ENCODE results near the gene ADAMTS17. TPM values are rescaled to one million over a fixed set of nuclear protein-coding genes. Genes with fewer than 3 reads are reported as not detected.
A peak's percentile ranks its signal among the peaks of the same experiment; 100 is the strongest.

Gene ADAMTS17
- polyA plus RNA-seq, 4 donors, result 0.45 to 3.1 (median 1.2) TPM

DNA sequence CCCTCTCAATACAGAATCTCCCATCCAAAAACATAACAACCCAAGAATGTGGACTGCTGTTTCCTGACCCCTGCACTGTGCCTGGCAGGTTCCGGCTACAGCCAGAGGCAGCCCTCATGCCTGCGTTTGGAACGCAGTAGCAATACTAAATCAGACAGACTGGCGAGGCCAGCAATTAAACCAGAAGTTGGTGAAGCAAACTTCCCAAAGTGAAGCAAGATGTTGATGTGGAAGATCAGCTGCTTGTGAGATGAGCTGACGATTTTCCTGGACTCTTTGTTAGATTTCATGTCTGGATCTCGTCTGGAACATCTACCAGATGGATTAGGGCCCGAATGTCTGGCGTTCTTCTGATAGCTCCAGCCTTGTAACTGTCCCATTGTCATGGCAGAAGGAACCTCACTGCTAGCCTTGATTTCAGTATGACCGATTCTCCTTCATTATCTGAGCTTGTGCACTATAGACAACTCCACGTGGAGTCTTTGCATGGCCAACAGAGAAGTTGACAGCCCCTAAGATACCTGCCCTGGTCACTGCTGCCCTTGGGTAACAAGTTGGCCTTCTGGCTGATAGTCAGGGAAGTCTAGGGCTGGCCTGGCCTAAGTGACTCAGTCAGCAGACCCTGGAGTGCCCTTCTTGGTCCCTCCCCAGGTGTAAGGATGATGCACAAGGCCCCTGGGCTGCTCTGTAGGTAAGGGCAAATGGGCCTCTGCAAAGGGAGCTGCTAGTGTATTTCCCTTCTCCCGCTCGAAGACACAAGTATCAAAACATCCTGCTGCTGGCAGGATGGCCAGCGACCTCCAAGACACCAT is 126.5 kb downstream of the ADAMTS17 start:
- Histone ChIP-seq H3K36me3 (ENCODE audit: control insufficient read depth in 3 of 3, insufficient read depth in 2 of 3, low read depth in 1 of 3, low read length in 3 of 3) (no peaks in the 10 kb centered on the region), H3K4me1 (ENCODE audit: control insufficient read depth in 3 of 3, insufficient read depth in 2 of 3, low read depth in 1 of 3, low read length in 2 of 3) (peaks cover 0 to 46% (median 7%) of the 10 kb centered on the region in 3 donors), H3K27ac (ENCODE audit: low read depth in 1 of 3, low read length in 2 of 3) (peak overlapping the region in 1 of 3 donors; percentile 57), H3K9me3 (ENCODE audit: control insufficient read depth in 2 of 2, insufficient read depth in 1 of 2, low read depth in 1 of 2, low read length in 1 of 2) (no peaks in the 10 kb centered on the region), H3K27me3 (ENCODE audit: control insufficient read depth in 3 of 3, insufficient read depth in 3 of 3, low read length in 3 of 3) (no peaks in the 10 kb centered on the region), H3K4me3 (ENCODE audit: low read depth in 1 of 3, low read length in 3 of 3) (no peak overlapping the region)
- WGBS, 3 donors, result 81 to 92% (median 90%) methylated on average over 13 of the region's 13 CpGs
- no peak for FAIRE-seq
- DNase-seq, result no peak

DNA sequence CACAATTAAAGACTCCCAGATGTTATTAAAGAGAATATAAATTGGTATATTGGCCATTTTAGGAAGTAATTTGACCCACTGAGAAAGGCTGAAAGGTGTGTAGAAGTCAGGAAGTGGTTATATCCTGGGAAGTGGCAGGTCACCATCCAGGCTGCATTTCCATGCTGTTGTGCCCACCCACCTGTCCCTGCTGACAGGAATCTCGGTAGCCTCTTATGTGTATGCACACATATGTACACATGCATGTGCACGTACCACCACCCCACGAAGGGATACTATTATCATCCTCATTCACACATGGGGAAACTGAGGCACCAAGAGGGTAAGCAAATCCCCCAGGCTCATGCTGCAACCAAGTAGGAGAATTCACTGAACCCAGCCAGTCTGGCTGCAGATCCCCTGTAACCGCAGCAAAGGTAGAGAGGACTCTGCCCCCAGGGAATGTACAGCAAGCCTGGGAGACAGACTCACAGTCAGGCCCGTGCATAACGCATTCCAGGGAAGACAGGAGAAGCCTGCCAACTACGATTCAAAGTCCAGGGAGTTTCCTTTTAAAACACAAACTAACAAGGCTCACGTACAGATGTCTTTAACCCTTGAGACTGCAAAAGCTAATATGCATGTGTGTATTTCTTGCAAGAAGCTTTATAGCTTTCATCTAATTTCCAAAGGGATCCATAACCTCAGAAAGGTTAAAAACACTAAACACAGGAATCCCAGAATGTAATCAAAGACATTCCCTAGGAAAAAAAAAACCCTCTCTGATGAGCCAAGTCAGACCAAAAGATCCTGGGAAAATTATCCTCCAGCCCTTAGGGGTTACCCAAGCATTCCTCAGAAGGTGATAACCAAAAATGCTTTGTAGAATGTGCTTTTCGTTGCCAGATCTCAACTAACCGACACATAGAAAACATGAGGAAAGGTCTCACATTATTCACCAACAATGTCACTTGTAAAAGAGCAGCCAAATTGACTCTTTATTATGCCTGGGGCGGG is 129.6 kb downstream of the ADAMTS17 start:
- H3K27me3 ChIP-seq (ENCODE audit: control insufficient read depth in 3 of 3, insufficient read depth in 3 of 3, low read length in 3 of 3), result no peaks in the 10 kb centered on the region
- peak overlapping the region in 1 of 3 donors; percentile 19 for H3K4me3 ChIP-seq (ENCODE audit: low read depth in 1 of 3, low read length in 3 of 3)
- DNase-seq (peak; percentile 92 to 96), FAIRE-seq (no peak)
- no peaks in the 10 kb centered on the region for H3K9me3 ChIP-seq (ENCODE audit: control insufficient read depth in 2 of 2, insufficient read depth in 1 of 2, low read depth in 1 of 2, low read length in 1 of 2)
- peak overlapping the region in 2 of 3 donors; percentile 57 to 73 for H3K27ac ChIP-seq (ENCODE audit: low read depth in 1 of 3, low read length in 2 of 3)
- no peaks in the 10 kb centered on the region for H3K36me3 ChIP-seq (ENCODE audit: control insufficient read depth in 3 of 3, insufficient read depth in 2 of 3, low read depth in 1 of 3, low read length in 3 of 3)
- WGBS, 3 donors, result 10 to 37% (median 28%) methylated on average over 11 of the region's 11 CpGs
- H3K4me1 ChIP-seq (ENCODE audit: control insufficient read depth in 3 of 3, insufficient read depth in 2 of 3, low read depth in 1 of 3, low read length in 2 of 3), result peaks cover 0 to 50% (median 7%) of the 10 kb centered on the region in 3 donors

DNA sequence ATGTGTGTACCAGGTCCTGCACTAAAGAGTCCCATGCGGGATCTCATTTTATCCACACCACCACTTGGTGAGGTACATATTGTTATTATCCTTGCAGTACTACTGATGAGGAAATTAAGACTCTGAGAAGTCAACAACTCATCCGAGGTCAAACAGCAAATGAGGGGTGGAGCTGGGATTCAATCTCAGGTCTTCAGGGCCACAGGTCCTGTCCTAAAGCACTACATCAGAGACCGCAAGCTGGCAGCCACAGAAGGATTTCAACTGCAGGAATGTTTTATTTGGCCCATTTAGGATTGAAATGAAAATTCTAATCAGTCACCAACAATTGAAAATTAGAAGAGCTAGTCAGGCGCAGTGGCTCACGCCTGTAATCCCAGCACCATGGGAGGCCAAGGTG is 131.4 kb downstream of the ADAMTS17 start:
- H3K9me3 ChIP-seq (ENCODE audit: control insufficient read depth in 2 of 2, insufficient read depth in 1 of 2, low read depth in 1 of 2, low read length in 1 of 2), result no peaks in the 10 kb centered on the region
- no peaks in the 10 kb centered on the region for H3K36me3 ChIP-seq (ENCODE audit: control insufficient read depth in 3 of 3, insufficient read depth in 2 of 3, low read depth in 1 of 3, low read length in 3 of 3)
- DNase-seq, result no peak
- H3K27ac ChIP-seq (ENCODE audit: low read depth in 1 of 3, low read length in 2 of 3), result no peak overlapping the region
- no peaks in the 10 kb centered on the region for H3K27me3 ChIP-seq (ENCODE audit: control insufficient read depth in 3 of 3, insufficient read depth in 3 of 3, low read length in 3 of 3)
- H3K4me1 ChIP-seq (ENCODE audit: control insufficient read depth in 3 of 3, insufficient read depth in 2 of 3, low read depth in 1 of 3, low read length in 2 of 3), result peaks cover 0 to 49% (median 5%) of the 10 kb centered on the region in 3 donors
- H3K4me3 ChIP-seq (ENCODE audit: low read depth in 1 of 3, low read length in 3 of 3), result no peak overlapping the region
- WGBS, 3 donors, result 81 to 90% (median 88%) methylated on average over 5 of the region's 5 CpGs
- FAIRE-seq, result no peak

DNA sequence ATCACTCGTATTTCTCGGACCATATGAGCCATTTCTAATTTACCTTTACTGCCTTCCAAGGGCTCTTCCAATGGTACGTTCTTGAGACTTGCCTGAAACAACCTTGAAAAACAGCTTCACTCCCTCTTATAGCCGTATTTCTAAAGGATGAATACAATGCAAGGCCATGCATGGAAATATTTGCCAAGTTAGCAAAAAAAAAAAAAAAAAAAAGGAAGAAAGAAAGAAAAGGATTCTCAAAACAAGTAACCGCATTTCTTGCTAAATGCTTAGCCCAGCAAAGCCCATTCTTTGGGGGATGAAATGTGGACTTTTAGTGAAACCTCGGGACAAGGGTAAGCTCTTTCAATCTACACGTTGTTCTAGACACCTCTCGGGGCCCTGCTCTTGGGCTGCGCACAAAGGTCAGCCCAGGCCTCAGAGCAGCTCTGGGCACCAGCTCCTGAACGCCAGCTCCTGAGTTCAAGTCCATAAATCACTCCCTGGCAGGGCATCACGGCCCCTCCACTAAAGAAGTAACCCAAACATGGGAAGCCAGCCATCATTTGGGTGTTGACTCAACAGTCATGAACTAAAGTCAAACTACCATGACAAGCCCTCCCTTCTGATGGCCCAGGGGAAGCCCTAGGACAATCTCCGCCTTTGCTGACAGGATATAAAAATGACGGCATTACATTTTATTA is 132.7 kb downstream of the ADAMTS17 start:
- no peak overlapping the region for H3K4me3 ChIP-seq (ENCODE audit: low read depth in 1 of 3, low read length in 3 of 3)
- H3K27ac ChIP-seq (ENCODE audit: low read depth in 1 of 3, low read length in 2 of 3), result peak overlapping the region in 1 of 3 donors; percentile 30
- no peaks in the 10 kb centered on the region for H3K36me3 ChIP-seq (ENCODE audit: control insufficient read depth in 3 of 3, insufficient read depth in 2 of 3, low read depth in 1 of 3, low read length in 3 of 3)
- peaks cover 0 to 3% of the 10 kb centered on the region in 2 donors for H3K9me3 ChIP-seq (ENCODE audit: control insufficient read depth in 2 of 2, insufficient read depth in 1 of 2, low read depth in 1 of 2, low read length in 1 of 2)
- WGBS, 3 donors, result 73 to 81% (median 77%) methylated on average over 13 of the region's 13 CpGs
- H3K4me1 ChIP-seq (ENCODE audit: control insufficient read depth in 3 of 3, insufficient read depth in 2 of 3, low read depth in 1 of 3, low read length in 2 of 3), result peaks cover 0 to 53% (median 5%) of the 10 kb centered on the region in 3 donors
- H3K27me3 ChIP-seq (ENCODE audit: control insufficient read depth in 3 of 3, insufficient read depth in 3 of 3, low read length in 3 of 3), result no peaks in the 10 kb centered on the region
- FAIRE-seq (no peak), DNase-seq (no peak)

DNA sequence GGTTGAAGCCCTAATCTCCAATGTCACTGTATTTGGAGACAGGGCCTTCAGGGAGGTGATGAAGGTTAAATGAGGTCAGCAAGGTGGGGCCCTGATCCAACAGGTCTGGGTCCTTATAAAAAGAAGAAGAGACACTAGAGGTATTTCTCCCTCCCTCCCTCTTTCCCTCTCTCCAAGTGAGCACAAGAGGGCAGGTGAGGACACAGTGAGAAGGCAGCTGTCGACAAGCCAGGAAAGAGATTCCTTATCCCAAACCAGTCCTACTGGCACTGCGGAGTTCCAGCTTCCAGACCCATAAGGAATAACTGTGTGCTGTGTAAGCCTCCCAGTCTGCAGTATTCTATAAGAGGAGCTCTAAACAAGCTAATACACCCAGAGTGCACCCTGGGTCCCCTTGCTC is 134.7 kb downstream of the ADAMTS17 start:
- 19 to 57% (median 39%) methylated on average over 2 of the region's 2 CpGs for WGBS, 3 donors
- DNase-seq (peak in 1 of 2 donors; percentile 7), FAIRE-seq (no peak)
- Histone ChIP-seq H3K9me3 (ENCODE audit: control insufficient read depth in 2 of 2, insufficient read depth in 1 of 2, low read depth in 1 of 2, low read length in 1 of 2) (peaks cover 0 to 3% of the 10 kb centered on the region in 2 donors), H3K36me3 (ENCODE audit: control insufficient read depth in 3 of 3, insufficient read depth in 2 of 3, low read depth in 1 of 3, low read length in 3 of 3) (no peaks in the 10 kb centered on the region), H3K4me1 (ENCODE audit: control insufficient read depth in 3 of 3, insufficient read depth in 2 of 3, low read depth in 1 of 3, low read length in 2 of 3) (peaks cover 0 to 42% (median 2%) of the 10 kb centered on the region in 3 donors), H3K27me3 (ENCODE audit: control insufficient read depth in 3 of 3, insufficient read depth in 3 of 3, low read length in 3 of 3) (no peaks in the 10 kb centered on the region), H3K4me3 (ENCODE audit: low read depth in 1 of 3, low read length in 3 of 3) (no peak overlapping the region), H3K27ac (ENCODE audit: low read depth in 1 of 3, low read length in 2 of 3) (no peak overlapping the region)

DNA sequence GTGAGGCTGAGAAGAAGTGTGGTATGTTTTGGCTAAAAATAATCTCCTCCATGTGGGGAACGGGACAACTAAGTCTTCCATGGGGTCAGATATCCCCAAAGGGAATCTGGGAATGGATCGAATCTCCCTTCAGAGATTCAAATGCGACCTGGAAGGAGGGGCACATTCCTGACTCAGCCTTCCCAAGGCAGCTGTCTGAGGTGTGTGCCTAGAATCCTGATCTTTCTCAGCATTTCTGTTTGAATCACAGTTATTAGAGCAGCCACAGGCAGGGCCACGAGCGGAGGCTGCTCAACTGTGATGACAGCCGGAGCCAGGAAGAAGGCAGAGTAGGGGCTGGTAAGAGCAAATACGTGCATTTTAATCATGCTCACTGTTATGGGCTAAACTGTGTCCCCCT is 135.1 kb downstream of the ADAMTS17 start:
- Histone ChIP-seq H3K4me3 (ENCODE audit: low read depth in 1 of 3, low read length in 3 of 3) (no peak overlapping the region), H3K36me3 (ENCODE audit: control insufficient read depth in 3 of 3, insufficient read depth in 2 of 3, low read depth in 1 of 3, low read length in 3 of 3) (no peaks in the 10 kb centered on the region), H3K9me3 (ENCODE audit: control insufficient read depth in 2 of 2, insufficient read depth in 1 of 2, low read depth in 1 of 2, low read length in 1 of 2) (peaks cover 0 to 3% of the 10 kb centered on the region in 2 donors), H3K27ac (ENCODE audit: low read depth in 1 of 3, low read length in 2 of 3) (no peak overlapping the region), H3K27me3 (ENCODE audit: control insufficient read depth in 3 of 3, insufficient read depth in 3 of 3, low read length in 3 of 3) (no peaks in the 10 kb centered on the region), H3K4me1 (ENCODE audit: control insufficient read depth in 3 of 3, insufficient read depth in 2 of 3, low read depth in 1 of 3, low read length in 2 of 3) (peaks cover 0 to 42% (median 2%) of the 10 kb centered on the region in 3 donors)
- DNase-seq (no peak), FAIRE-seq (no peak)
- WGBS, 3 donors, result 60 to 65% (median 64%) methylated on average over 7 of the region's 7 CpGs

DNA sequence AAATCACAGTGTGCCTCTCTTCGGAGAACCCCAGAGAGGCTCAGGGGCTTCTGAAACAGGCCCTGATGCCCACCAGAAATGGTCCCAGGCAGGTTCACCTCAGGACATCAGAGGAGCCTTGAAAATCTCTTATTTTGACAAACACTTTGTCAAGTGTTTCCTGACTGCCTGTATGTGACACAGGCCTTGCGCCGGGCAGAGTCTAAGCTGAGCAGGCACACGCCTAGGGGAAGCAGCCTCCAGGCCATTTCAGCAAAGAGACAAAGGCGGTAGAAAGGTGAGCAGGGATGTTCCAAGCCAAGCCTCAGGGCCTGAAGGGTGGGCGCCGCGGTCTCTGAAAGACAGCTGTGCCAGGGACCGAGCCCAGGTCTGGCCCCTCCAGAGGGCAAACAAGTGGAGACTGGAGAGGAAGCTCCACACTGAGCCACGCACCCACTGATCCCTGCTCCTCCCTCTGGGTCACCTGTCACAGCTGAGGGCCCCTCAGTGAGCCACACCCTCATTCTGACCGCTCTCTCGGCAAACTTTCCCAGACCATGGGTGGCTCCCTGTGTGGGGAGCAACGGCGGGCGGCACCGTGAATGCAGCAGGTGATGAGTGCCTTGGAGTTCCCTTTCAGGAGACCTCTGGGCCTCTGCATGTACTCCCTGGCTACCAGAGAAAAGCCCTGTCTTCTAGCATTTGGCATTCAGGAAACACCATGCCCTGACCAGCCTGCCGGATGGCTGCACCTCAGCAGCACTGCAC is 136.1 kb downstream of the ADAMTS17 start:
- FAIRE-seq (no peak), DNase-seq (peak; percentile 21 to 72)
- Histone ChIP-seq H3K4me3 (ENCODE audit: low read depth in 1 of 3, low read length in 3 of 3) (no peak overlapping the region), H3K27me3 (ENCODE audit: control insufficient read depth in 3 of 3, insufficient read depth in 3 of 3, low read length in 3 of 3) (no peaks in the 10 kb centered on the region), H3K4me1 (ENCODE audit: control insufficient read depth in 3 of 3, insufficient read depth in 2 of 3, low read depth in 1 of 3, low read length in 2 of 3) (peaks cover 0 to 42% (median 3%) of the 10 kb centered on the region in 3 donors), H3K9me3 (ENCODE audit: control insufficient read depth in 2 of 2, insufficient read depth in 1 of 2, low read depth in 1 of 2, low read length in 1 of 2) (peaks cover 0 to 3% of the 10 kb centered on the region in 2 donors), H3K27ac (ENCODE audit: low read depth in 1 of 3, low read length in 2 of 3) (peak overlapping the region in 1 of 3 donors; percentile 70), H3K36me3 (ENCODE audit: control insufficient read depth in 3 of 3, insufficient read depth in 2 of 3, low read depth in 1 of 3, low read length in 3 of 3) (no peaks in the 10 kb centered on the region)
- WGBS, 3 donors, result 34 to 72% (median 44%) methylated on average over 17 of the region's 17 CpGs
